GM23338 (cell line): ENCODE results near the gene OR1M1. TPM values are rescaled to one million over a fixed set of nuclear protein-coding genes. Genes with fewer than 3 reads are reported as not detected.

Experiments used
- ATAC-seq: fragments of 200-7000 bp; cut with Tn5 transposase; 3 replicates; pipeline ENCODE4 v1.9.1; 2020
- DNase-seq: peaks from one replicate; pipeline ENCODE4 v3.0.0-alpha.2; 2015; ENCODE audit warnings: low spot score
- H2AFZ ChIP-seq: fragments of 200-600 bp; sonication (generic); 2 replicates; pipeline ENCODE4 v1.8.0; 2016; ENCODE audit warnings: antibody characterized with exemption, mild to moderate bottlenecking, moderate library complexity
- H3F3A ChIP-seq: fragments of 200-600 bp; sonication (generic); replicated peaks from 2 replicates; pipeline ENCODE4 v1.8.0; 2017; ENCODE audit warnings: antibody characterized with exemption, mixed run types, low read depth
- H3K27ac ChIP-seq: fragments of 200-600 bp; sonication (generic); 2 replicates; pipeline ENCODE4 v1.6.1; 2016; ENCODE audit warnings: low read depth
- H3K27me3 ChIP-seq: fragments of 200-600 bp; sonication (generic); 2 replicates; pipeline ENCODE4 v1.8.0; 2016; ENCODE audit warnings: mild to moderate bottlenecking, mixed run types, moderate library complexity; ENCODE audit not compliant: insufficient read depth
- H3K36me3 ChIP-seq: fragments of 200-600 bp; sonication (generic); 2 replicates; pipeline ENCODE4 v1.8.0; 2016; ENCODE audit warnings: mild to moderate bottlenecking; ENCODE audit not compliant: insufficient read depth
- H3K4me1 ChIP-seq: fragments of 200-600 bp; sonication (generic); 2 replicates; pipeline ENCODE4 v1.8.0; 2016; ENCODE audit warnings: mild to moderate bottlenecking, moderate library complexity; ENCODE audit not compliant: insufficient read depth
- H3K4me2 ChIP-seq: fragments of 200-600 bp; sonication (generic); 2 replicates; pipeline ENCODE4 v1.7.1; 2017; ENCODE audit warnings: mixed run types
- H3K4me3 ChIP-seq: fragments of 200-600 bp; sonication (generic); 2 replicates; pipeline ENCODE4 v1.6.1; 2016; ENCODE audit warnings: mixed run types
- H3K79me2 ChIP-seq: fragments of 200-600 bp; sonication (generic); replicated peaks from 2 replicates; pipeline ENCODE4 v1.8.0; 2017; ENCODE audit warnings: mild to moderate bottlenecking; ENCODE audit not compliant: insufficient read depth
- H3K9me2 ChIP-seq: fragments of 200-600 bp; sonication (generic); 2 replicates; pipeline ENCODE4 v1.8.0; 2017; ENCODE audit not compliant: insufficient read depth
- H4K20me1 ChIP-seq: fragments of 200-600 bp; sonication (generic); replicated peaks from 2 replicates; pipeline ENCODE4 v1.8.0; 2017; ENCODE audit warnings: mild to moderate bottlenecking; ENCODE audit not compliant: insufficient read depth
- H3K27ac Mint-ChIP-seq: 2 replicates; pipeline ENCODE4 v1.8.0; 2020; ENCODE audit warnings: inconsistent platforms, mild to moderate bottlenecking, moderate library complexity, mixed read lengths
- H3K27me3 Mint-ChIP-seq: 3 replicates; pipeline ENCODE4 v1.8.0; 2022; ENCODE audit warnings: low read depth, mild to moderate bottlenecking, moderate library complexity, mixed read lengths, inconsistent platforms; ENCODE audit not compliant: insufficient read depth, poor library complexity
- H3K36me3 Mint-ChIP-seq: 3 replicates; pipeline ENCODE4 v1.8.0; 2021; ENCODE audit warnings: low read depth, mild to moderate bottlenecking, inconsistent platforms, moderate library complexity, mixed read lengths
- H3K4me1 Mint-ChIP-seq: 3 replicates; pipeline ENCODE4 v1.8.0; 2020; ENCODE audit warnings: mild to moderate bottlenecking, inconsistent platforms, mixed read lengths
- H3K4me3 Mint-ChIP-seq: 3 replicates; pipeline ENCODE4 v1.8.0; 2021; ENCODE audit warnings: moderate library complexity, mild to moderate bottlenecking, inconsistent platforms, mixed read lengths
- H3K9me3 Mint-ChIP-seq: 3 replicates; pipeline ENCODE4 v1.8.0; 2020; ENCODE audit warnings: moderate library complexity, mild to moderate bottlenecking, inconsistent platforms, mixed read lengths
- CREB1 ChIP-seq: fragments of 250-450 bp; sonication (Bioruptor Pico); IDR thresholded peaks from 2 replicates; pipeline ENCODE4 v1.5.0; 2020; ENCODE audit warnings: low read depth, mild to moderate bottlenecking, moderate library complexity
- ETS1 ChIP-seq: IDR thresholded peaks from 2 replicates; pipeline ENCODE4 v1.6.1; 2016; ENCODE audit warnings: antibody characterized with exemption
- EZH2 ChIP-seq: fragments of 200-600 bp; sonication (generic); IDR thresholded peaks from one replicate; pipeline ENCODE4 v1.8.0; 2017; ENCODE audit warnings: antibody characterized with exemption, mild to moderate bottlenecking, low read depth; ENCODE audit not compliant: unreplicated experiment
- JUNB ChIP-seq: IDR thresholded peaks from one replicate; pipeline ENCODE4 v1.6.1; 2016; ENCODE audit warnings: antibody characterized with exemption; ENCODE audit not compliant: unreplicated experiment
- POLR2AphosphoS5 ChIP-seq: IDR thresholded peaks from 2 replicates; pipeline ENCODE4 v1.6.1; 2016; ENCODE audit warnings: antibody characterized with exemption, low read depth
- REST ChIP-seq: IDR thresholded peaks from one replicate; pipeline ENCODE4 v1.6.1; 2018; ENCODE audit warnings: antibody characterized with exemption; ENCODE audit not compliant: unreplicated experiment
- STAT1 ChIP-seq: IDR thresholded peaks from one replicate; pipeline ENCODE4 v1.6.1; 2016; ENCODE audit warnings: antibody characterized with exemption; ENCODE audit not compliant: unreplicated experiment
- ZNF114 ChIP-seq: fragments of 250-450 bp; sonication (Bioruptor Pico); IDR thresholded peaks from 2 replicates; pipeline ENCODE4 v1.5.0; 2020; ENCODE audit warnings: mild to moderate bottlenecking, moderate library complexity
- ZNF331 ChIP-seq: fragments of 250-450 bp; sonication (Bioruptor Pico); IDR thresholded peaks from 2 replicates; pipeline ENCODE4 v1.5.0; 2020; ENCODE audit warnings: low read depth, mild to moderate bottlenecking, moderate library complexity
- ZNF462 ChIP-seq: fragments of 250-450 bp; sonication (Bioruptor Pico); IDR thresholded peaks from 2 replicates; pipeline ENCODE4 v1.5.0; 2020; ENCODE audit warnings: mild to moderate bottlenecking, moderate library complexity
- polyA plus RNA-seq: library from polyadenylated mRNA; unstranded; fragments of >200 nt; fragmentation: Nextera tagmentation; extraction: Ambion mirVana; gene quantifications from 2 replicates; pipeline ENCODE4 v1.2.1, GENCODE V29; 2016
- total RNA-seq: library from RNA; depleted of rRNA; stranded (reverse); fragments of >200 nt; shearing (Covaris generic); gene quantifications from 2 replicates; pipeline ENCODE4 v1.2.3, GENCODE V29; 2014

Gene OR1M1
- total and polyA plus RNA-seq, 2 experiments from 2014 or later: not detected

- DNase-seq: no peak
- Histone ChIP-seq H3K79me2 (no peaks in the 10 kb centered on the region), H4K20me1 (no peaks in the 10 kb centered on the region), H3K4me3 (no peak within 1 kb of the TSS), H3K9me2 (no peaks in the 10 kb centered on the region), H3F3A (no peaks in the 10 kb centered on the region), H3K27me3 (no peaks in the 10 kb centered on the region), H2AFZ (no peak within 1 kb of the TSS), H3K27ac (no peak within 1 kb of the TSS), H3K36me3 (no peaks in the 10 kb centered on the region), H3K4me1 (no peaks in the 10 kb centered on the region), H3K4me2 (no peak within 1 kb of the TSS)
- H3K9me3 Mint-ChIP-seq: peaks cover 95% of the 10 kb centered on the region
- no peak for TF ChIP-seq EZH2
- no peak for TF ChIP-seq ZNF331 (CRISPR knock-in tag)
- no peak for TF ChIP-seq ZNF114
- no peak within 1 kb of the TSS for H3K27ac Mint-ChIP-seq
- H3K27me3 Mint-ChIP-seq: peaks cover 5% of the 10 kb centered on the region
- no peaks in the 10 kb centered on the region for H3K4me1 Mint-ChIP-seq
- no peak for ATAC-seq
- no peak within 1 kb of the TSS for H3K4me3 Mint-ChIP-seq
- H3K36me3 Mint-ChIP-seq: peaks cover 24% of the 10 kb centered on the region
These were observed 28.5 kb downstream of the OR1M1 start, which contains the start of gene OR7G1 for GRCh38 chr19:9115307-9115813. Gene OR7G1 (minus strand): TSS chr19:9115763. CDS start chr19:9115763, 0 bp downstream.

- H3K4me2 ChIP-seq: no peak overlapping the region
- Mint-ChIP-seq H3K4me1 (no peaks in the 10 kb centered on the region), H3K36me3 (peaks cover 27% of the 10 kb centered on the region), H3K27ac (no peak overlapping the region), H3K4me3 (no peak overlapping the region), H3K27me3 (peaks cover 5% of the 10 kb centered on the region), H3K9me3 (peaks cover 94% of the 10 kb centered on the region)
- H4K20me1 ChIP-seq: no peaks in the 10 kb centered on the region
- H2AFZ ChIP-seq: no peak overlapping the region
- no peaks in the 10 kb centered on the region for H3K4me1 ChIP-seq
- TF ChIP-seq EZH2: no peak
- TF ChIP-seq ETS1: no peak
- no peak for TF ChIP-seq POLR2AphosphoS5
- no peak for TF ChIP-seq ZNF331 (CRISPR knock-in tag)
- TF ChIP-seq CREB1: no peak
- no peak for TF ChIP-seq ZNF114
- no peak for TF ChIP-seq REST
- no peak for TF ChIP-seq JUNB
- TF ChIP-seq STAT1: no peak
- TF ChIP-seq ZNF462 (CRISPR knock-in tag): no peak
- no peaks in the 10 kb centered on the region for H3K36me3 ChIP-seq
- no peaks in the 10 kb centered on the region for H3K79me2 ChIP-seq
- H3K27me3 ChIP-seq: no peaks in the 10 kb centered on the region
- no peak for ATAC-seq
- H3K9me2 ChIP-seq: no peaks in the 10 kb centered on the region
- H3K4me3 ChIP-seq: no peak overlapping the region
- no peak overlapping the region for H3K27ac ChIP-seq
- no peaks in the 10 kb centered on the region for H3F3A ChIP-seq
- DNase-seq: no peak
These were observed 29.7 kb downstream of the OR1M1 start for GRCh38 chr19:9116547-9116946.
